Brain microvascular endothelial cell (primary cell): ENCODE measurements around the gene ZSWIM3.
"Not testable (repeated sequence)": the region's sequence is repeated elsewhere in the genome, so short reads cannot be mapped to it uniquely, and the experiment has no call there.

Source experiments
- DNase-seq: peaks from one replicate; pipeline ENCODE4 v3.0.0-alpha.2; 2020
- H3K27ac ChIP-seq: fragments of 250-450 bp; sonication (Bioruptor Pico); 2 replicates; pipeline ENCODE4 v1.5.1; 2020; ENCODE audit warnings: mild to moderate bottlenecking, moderate library complexity
- H3K27me3 ChIP-seq: fragments of 250-450 bp; sonication (Bioruptor Pico); replicated peaks from 2 replicates; pipeline ENCODE4 v1.5.1; 2020; ENCODE audit warnings: mild to moderate bottlenecking
- H3K36me3 ChIP-seq: fragments of 250-450 bp; sonication (Bioruptor Pico); replicated peaks from 2 replicates; pipeline ENCODE4 v1.5.1; 2020; ENCODE audit warnings: mild to moderate bottlenecking
- H3K4me3 ChIP-seq: 2 replicates; pipeline ENCODE4 v1.5.1; 2011; ENCODE audit warnings: low read depth, mild to moderate bottlenecking, control low read depth, low read length, moderate library complexity
- in situ Hi-C: cut with HindIII; loops from 2 replicates; pipeline ENCODE4 v1.10.0; 2017; ENCODE audit warnings: low sequenced_read_pairs, low pct_ligation_motif_present
- TF ChIP-seq, protein P1 (sequence below): IDR thresholded peaks from 2 replicates; pipeline ENCODE4 v1.5.1; 2011; ENCODE audit warnings: low read depth, mild to moderate bottlenecking, moderate library complexity, low read length, control low read depth, inconsistent platforms; ENCODE audit errors: missing control alignments

The ZSWIM3 gene

DNA sequence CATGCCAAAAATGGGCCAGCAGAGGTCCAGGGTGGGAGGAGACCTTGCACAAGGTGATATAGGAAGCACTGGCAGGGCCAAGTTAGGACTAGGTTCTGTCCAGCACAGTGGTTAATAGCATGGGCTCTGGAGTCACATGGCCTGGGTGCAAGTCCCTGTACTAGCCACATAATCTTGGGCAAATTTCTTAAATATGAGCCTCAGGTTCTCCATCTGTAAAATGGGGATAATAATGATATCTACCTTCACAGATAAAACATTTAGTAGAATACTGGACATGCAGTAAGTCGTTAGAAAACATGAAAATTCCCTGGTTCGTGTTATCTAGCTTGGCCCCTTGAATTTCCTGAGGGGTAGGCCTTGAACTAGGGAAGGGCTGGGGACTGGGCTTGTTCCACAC lies 39.9 kb downstream of the ZSWIM3 start:
- Histone ChIP-seq H3K4me3 (no peak overlapping the region), H3K27me3 (no peaks in the 10 kb centered on the region), H3K36me3 (peaks cover 46% of the 10 kb centered on the region), H3K27ac (no peak overlapping the region)
- TF ChIP-seq, protein P1, sequence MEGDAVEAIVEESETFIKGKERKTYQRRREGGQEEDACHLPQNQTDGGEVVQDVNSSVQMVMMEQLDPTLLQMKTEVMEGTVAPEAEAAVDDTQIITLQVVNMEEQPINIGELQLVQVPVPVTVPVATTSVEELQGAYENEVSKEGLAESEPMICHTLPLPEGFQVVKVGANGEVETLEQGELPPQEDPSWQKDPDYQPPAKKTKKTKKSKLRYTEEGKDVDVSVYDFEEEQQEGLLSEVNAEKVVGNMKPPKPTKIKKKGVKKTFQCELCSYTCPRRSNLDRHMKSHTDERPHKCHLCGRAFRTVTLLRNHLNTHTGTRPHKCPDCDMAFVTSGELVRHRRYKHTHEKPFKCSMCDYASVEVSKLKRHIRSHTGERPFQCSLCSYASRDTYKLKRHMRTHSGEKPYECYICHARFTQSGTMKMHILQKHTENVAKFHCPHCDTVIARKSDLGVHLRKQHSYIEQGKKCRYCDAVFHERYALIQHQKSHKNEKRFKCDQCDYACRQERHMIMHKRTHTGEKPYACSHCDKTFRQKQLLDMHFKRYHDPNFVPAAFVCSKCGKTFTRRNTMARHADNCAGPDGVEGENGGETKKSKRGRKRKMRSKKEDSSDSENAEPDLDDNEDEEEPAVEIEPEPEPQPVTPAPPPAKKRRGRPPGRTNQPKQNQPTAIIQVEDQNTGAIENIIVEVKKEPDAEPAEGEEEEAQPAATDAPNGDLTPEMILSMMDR = no peak
- DNase-seq = no peak
- in situ Hi-C loops = no loop called here

GRCh38 chr20:45897692-45898091 lies 40.3 kb downstream of the ZSWIM3 start:
- H3K27ac ChIP-seq = no peak overlapping the region
- in situ Hi-C loops = no loop called here
- peaks cover 46% of the 10 kb centered on the region for H3K36me3 ChIP-seq
- no peak overlapping the region for H3K4me3 ChIP-seq
- TF ChIP-seq, protein P1 = no peak
- no peak for DNase-seq
- H3K27me3 ChIP-seq = no peaks in the 10 kb centered on the region

DNA sequence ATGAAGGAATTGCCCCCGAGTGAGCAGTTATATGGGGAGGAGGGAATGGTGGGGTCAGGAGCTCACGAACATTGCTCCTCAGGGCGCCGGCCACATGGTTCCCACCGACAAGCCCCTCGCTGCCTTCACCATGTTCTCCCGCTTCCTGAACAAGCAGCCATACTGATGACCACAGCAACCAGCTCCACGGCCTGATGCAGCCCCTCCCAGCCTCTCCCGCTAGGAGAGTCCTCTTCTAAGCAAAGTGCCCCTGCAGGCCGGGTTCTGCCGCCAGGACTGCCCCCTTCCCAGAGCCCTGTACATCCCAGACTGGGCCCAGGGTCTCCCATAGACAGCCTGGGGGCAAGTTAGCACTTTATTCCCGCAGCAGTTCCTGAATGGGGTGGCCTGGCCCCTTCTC lies 40.9 kb downstream of the ZSWIM3 start:
- TF ChIP-seq, protein P1 = no peak
- no peak overlapping the region for H3K27ac ChIP-seq
- H3K4me3 ChIP-seq = no peak overlapping the region
- no peak for DNase-seq
- peaks cover 44% of the 10 kb centered on the region for H3K36me3 ChIP-seq
- in situ Hi-C loops = no loop called here
- no peaks in the 10 kb centered on the region for H3K27me3 ChIP-seq

DNA sequence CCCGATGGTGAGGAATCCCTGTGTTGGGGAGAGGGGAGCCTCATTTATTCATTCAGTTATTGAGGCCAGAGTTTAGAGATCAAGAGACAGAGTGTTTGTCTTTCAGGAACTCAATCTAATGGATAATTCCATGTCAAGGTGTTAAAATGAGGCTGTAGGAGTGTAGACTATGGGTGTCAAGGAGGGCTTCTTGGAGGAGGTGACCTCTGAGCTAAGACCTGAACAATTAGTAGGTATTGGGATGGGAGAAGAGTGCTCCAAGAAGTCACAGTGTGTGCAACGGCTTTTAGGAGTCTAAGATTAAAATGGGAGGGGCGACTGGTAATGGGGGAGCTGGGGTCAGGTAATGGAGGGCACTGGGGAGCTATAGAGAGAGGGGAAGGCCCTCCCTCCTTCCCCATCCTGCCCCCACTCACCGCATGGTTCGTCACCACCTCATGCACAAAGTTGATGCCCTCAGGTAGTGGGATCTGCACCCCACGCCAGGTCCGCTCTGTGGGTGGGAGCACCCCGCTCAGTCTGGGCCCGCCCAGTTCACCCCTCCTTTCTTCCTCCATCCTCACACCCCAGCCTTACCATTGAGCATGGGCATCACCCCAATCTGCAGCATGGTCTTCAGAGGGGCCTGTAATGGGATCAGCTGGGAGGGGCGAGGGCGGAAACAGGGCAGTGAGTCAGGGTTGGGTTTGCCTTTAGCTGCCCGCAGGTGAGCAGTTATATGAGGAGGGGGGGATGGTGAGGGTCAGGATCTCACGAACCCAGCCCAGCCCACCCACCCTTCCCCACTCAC lies 41.8 kb downstream of the ZSWIM3 start:
- no peak overlapping the region for H3K4me3 ChIP-seq
- no peak overlapping the region for H3K27ac ChIP-seq
- peaks cover 44% of the 10 kb centered on the region for H3K36me3 ChIP-seq
- DNase-seq = no peak
- TF ChIP-seq, protein P1 = no peak
- H3K27me3 ChIP-seq = no peaks in the 10 kb centered on the region
- in situ Hi-C loops = no loop called here

GRCh38 chr20:45901332-45901731 lies 43.9 kb downstream of the ZSWIM3 start:
- H3K27ac ChIP-seq, H3K4me3 ChIP-seq, DNase-seq, H3K27me3 ChIP-seq, in situ Hi-C loops: not testable (repeated sequence)
- peaks cover 31% of the 10 kb centered on the region for H3K36me3 ChIP-seq

- H3K4me3 ChIP-seq = no peak overlapping the region
- no peak overlapping the region for H3K27ac ChIP-seq
- TF ChIP-seq, protein P1 = no peak
- no peaks in the 10 kb centered on the region for H3K27me3 ChIP-seq
- no peak for DNase-seq
- in situ Hi-C loops = no loop called here
- H3K36me3 ChIP-seq = peaks cover 23% of the 10 kb centered on the region
These were observed 44.8 kb downstream of the ZSWIM3 start for GRCh38 chr20:45902199-45902701.
